B cell (primary cell): ENCODE measurements around the gene TMEM125. TPM values are rescaled to one million over a fixed set of nuclear protein-coding genes. Genes with fewer than 3 reads are reported as not detected.

ENCODE experiments used
- ATAC-seq: fragments of 200-7000 bp; cut with Tn5 transposase; one replicate; pipeline ENCODE4 v1.10.0; 2021; ENCODE audit warnings: low read depth, mild to moderate bottlenecking, moderate number of reproducible peaks, moderate library complexity
- CTCF ChIA-PET: fragments of 350-600 bp; sonication (Branson Sonifier 250); formaldehyde crosslinking; loops from one replicate; lab custom pipeline; 2021; ENCODE audit warnings: antibody characterized with exemption, inconsistent platforms; lab: Charles Lee
- POLR2A ChIA-PET: fragments of 350-600 bp; sonication (Branson Sonifier 250); formaldehyde crosslinking; loops from one replicate; lab custom pipeline; 2021; ENCODE audit warnings: antibody characterized with exemption; lab: Charles Lee
- DNase-seq: peaks from one replicate; pipeline ENCODE4 v3.0.0; 2013
- H2AFZ ChIP-seq: 2 replicates; pipeline ENCODE4 v1.6.1; 2012; ENCODE audit warnings: mild to moderate bottlenecking, low read depth, low read length; ENCODE audit not compliant: insufficient read depth, poor library complexity, severe bottlenecking
- H3K27ac ChIP-seq, 2 donors: 1 replicate in 1 of 2; 2 replicates in 1 of 2; pipeline ENCODE4 v1.5.1; 2012 to 2013; ENCODE audit warnings: low read length in 2 of 2, mild to moderate bottlenecking in 2 of 2, moderate library complexity in 1 of 2
- H3K27me3 ChIP-seq, 4 experiments: fragments of 200-600 bp in 1 of 4; sonication (generic) in 1 of 4; replicated peaks in 1 of 4; 1 replicate in 2 of 4; 2 replicates in 2 of 4; pipeline versions ENCODE4 v1.6.1 to v1.7.0; 2013 to 2016; ENCODE audit warnings: low read length in 3 of 4, mild to moderate bottlenecking in 2 of 4, mixed read lengths in 1 of 4, moderate library complexity in 1 of 4; ENCODE audit not compliant: insufficient read depth in 4 of 4, control insufficient read depth in 3 of 4; ENCODE audit errors: control extremely low read depth in 1 of 4
- H3K36me3 ChIP-seq, 2 experiments: replicated peaks in 1 of 2; 1 replicate in 1 of 2; 2 replicates in 1 of 2; pipeline versions ENCODE4 v1.6.1 to v1.7.1; 2013; ENCODE audit warnings: low read length in 1 of 2; ENCODE audit not compliant: insufficient read depth in 2 of 2, control insufficient read depth in 1 of 2; ENCODE audit errors: control extremely low read depth in 1 of 2, extremely low read depth in 1 of 2
- H3K4me1 ChIP-seq, 2 donors: fragments of 200-600 bp in 1 of 2; sonication (generic) in 1 of 2; 1 replicate in 1 of 2; 2 replicates in 1 of 2; pipeline versions ENCODE4 v1.5.1 to v1.6.1; 2013 to 2017; ENCODE audit warnings: low read length in 2 of 2; ENCODE audit not compliant: control insufficient read depth in 2 of 2, insufficient read depth in 2 of 2
- H3K4me2 ChIP-seq: replicated peaks from 2 replicates; pipeline ENCODE3; 2012; ENCODE audit warnings: mild to moderate bottlenecking, low read depth, low read length; ENCODE audit not compliant: poor library complexity, severe bottlenecking
- H3K4me3 ChIP-seq, 5 experiments: fragments of 200-600 bp in 1 of 5; sonication (generic) in 1 of 5; 1 replicate in 3 of 5; 2 replicates in 2 of 5; pipeline versions ENCODE4 v1.5.1 to v1.7.0; 2011 to 2016; ENCODE audit warnings: low read length in 4 of 5, mild to moderate bottlenecking in 4 of 5, low read depth in 2 of 5, control low read depth in 1 of 5, moderate library complexity in 1 of 5; ENCODE audit not compliant: insufficient read depth in 1 of 5; ENCODE audit errors: control extremely low read depth in 1 of 5, extremely low read depth in 1 of 5
- H3K79me2 ChIP-seq: fragments of 200-600 bp; sonication (generic); one replicate; pipeline ENCODE4 v1.6.0; 2016; ENCODE audit warnings: low read length; ENCODE audit not compliant: control insufficient read depth, insufficient read depth
- H3K9ac ChIP-seq: fragments of 200-600 bp; sonication (generic); 2 replicates; pipeline ENCODE4 v1.6.1; 2017; ENCODE audit warnings: mild to moderate bottlenecking, low read length, moderate library complexity
- H3K9me3 ChIP-seq, 3 donors: one replicate each; pipeline versions ENCODE4 v1.6.1 to v1.7.1; 2013; ENCODE audit warnings: low read length in 2 of 3; ENCODE audit not compliant: control insufficient read depth in 2 of 3, insufficient read depth in 1 of 3; ENCODE audit errors: control extremely low read depth in 1 of 3
- H4K20me1 ChIP-seq: 2 replicates; pipeline ENCODE4 v1.6.0; 2012; ENCODE audit warnings: mild to moderate bottlenecking, low read length; ENCODE audit not compliant: insufficient read depth, control insufficient read depth, poor library complexity, severe bottlenecking
- H3K27ac Mint-ChIP-seq: one replicate; pipeline ENCODE4 v1.8.0; 2021; ENCODE audit warnings: mixed read lengths
- H3K27me3 Mint-ChIP-seq: one replicate; pipeline ENCODE4 v1.8.0; 2021; ENCODE audit warnings: mixed read lengths
- H3K4me1 Mint-ChIP-seq: one replicate; pipeline ENCODE4 v1.8.0; 2021; ENCODE audit warnings: mixed read lengths
- H3K4me3 Mint-ChIP-seq: one replicate; pipeline ENCODE4 v1.8.0; 2021; ENCODE audit warnings: mixed read lengths
- H3K9me3 Mint-ChIP-seq: one replicate; pipeline ENCODE4 v1.8.0; 2022; ENCODE audit warnings: mixed read lengths; ENCODE audit not compliant: insufficient read depth
- EZH2 ChIP-seq: IDR thresholded peaks from 2 replicates; pipeline ENCODE4 v1.6.1; 2012; ENCODE audit warnings: borderline replicate concordance, low read depth, mild to moderate bottlenecking, moderate library complexity, low read length; ENCODE audit not compliant: insufficient read depth, poor library complexity, severe bottlenecking
- WGBS: methylation state at CpG from one replicate; pipeline ENCODE4 v1.1.5; 2013; ENCODE audit warnings: missing lambda C conversion rate; ENCODE audit not compliant: insufficient coverage; 5-methylcytosine and 5-hydroxymethylcytosine counted together
- intact Hi-C: fragments of 100-400 bp; cut with micrococcal nuclease; formaldehyde crosslinking; loops from one replicate; pipeline ENCODE4 v1.10.0; 2022
- polyA plus RNA-seq: library from polyadenylated mRNA; depleted of rRNA; stranded (reverse); fragments of >200 nt; gene quantifications from 2 replicates; pipeline ENCODE4 v1.2.3, GENCODE V29; 2012
- total RNA-seq, 2 donors: library from RNA; stranded (reverse); fragments of 120-200 nt in 1 of 2; gene quantifications; 1 replicate in 1 of 2; 2 replicates in 1 of 2; pipeline versions ENCODE4 v1.2.3 to v1.2.4, GENCODE V29; 2013 to 2022
- TF ChIP-seq, protein P1 (sequence below): fragments of 200-600 bp; IDR thresholded peaks from one replicate; pipeline ENCODE4 v1.8.0; 2022; ENCODE audit warnings: antibody characterized with exemption, mild to moderate bottlenecking

TMEM125 gene
- total and polyA plus RNA-seq, 2 donors (not counting 1 experiment from before 2014, with no cell fraction given) = not detected

GRCh38 chr1:43299101-43299500, 29.3 kb downstream of the TMEM125 start:
- Histone ChIP-seq H3K27ac (no peak overlapping the region), H3K4me2 (no peak overlapping the region), H3K4me1 (no peaks in the 10 kb centered on the region), H2AFZ (no peak overlapping the region), H3K79me2 (no peaks in the 10 kb centered on the region), H4K20me1 (no peaks in the 10 kb centered on the region), H3K9ac (no peak overlapping the region), H3K36me3 (no peaks in the 10 kb centered on the region), H3K4me3 (no peak overlapping the region), H3K27me3 (no peaks in the 10 kb centered on the region), H3K9me3 (no peaks in the 10 kb centered on the region)
- ChIA-PET CTCF (no interaction called here), POLR2A (no interaction called here)
- Mint-ChIP-seq H3K27me3 (peaks cover 10% of the 10 kb centered on the region), H3K4me1 (no peaks in the 10 kb centered on the region), H3K27ac (no peak overlapping the region), H3K4me3 (no peak overlapping the region), H3K9me3 (no peaks in the 10 kb centered on the region)
- TF ChIP-seq, protein P1, sequence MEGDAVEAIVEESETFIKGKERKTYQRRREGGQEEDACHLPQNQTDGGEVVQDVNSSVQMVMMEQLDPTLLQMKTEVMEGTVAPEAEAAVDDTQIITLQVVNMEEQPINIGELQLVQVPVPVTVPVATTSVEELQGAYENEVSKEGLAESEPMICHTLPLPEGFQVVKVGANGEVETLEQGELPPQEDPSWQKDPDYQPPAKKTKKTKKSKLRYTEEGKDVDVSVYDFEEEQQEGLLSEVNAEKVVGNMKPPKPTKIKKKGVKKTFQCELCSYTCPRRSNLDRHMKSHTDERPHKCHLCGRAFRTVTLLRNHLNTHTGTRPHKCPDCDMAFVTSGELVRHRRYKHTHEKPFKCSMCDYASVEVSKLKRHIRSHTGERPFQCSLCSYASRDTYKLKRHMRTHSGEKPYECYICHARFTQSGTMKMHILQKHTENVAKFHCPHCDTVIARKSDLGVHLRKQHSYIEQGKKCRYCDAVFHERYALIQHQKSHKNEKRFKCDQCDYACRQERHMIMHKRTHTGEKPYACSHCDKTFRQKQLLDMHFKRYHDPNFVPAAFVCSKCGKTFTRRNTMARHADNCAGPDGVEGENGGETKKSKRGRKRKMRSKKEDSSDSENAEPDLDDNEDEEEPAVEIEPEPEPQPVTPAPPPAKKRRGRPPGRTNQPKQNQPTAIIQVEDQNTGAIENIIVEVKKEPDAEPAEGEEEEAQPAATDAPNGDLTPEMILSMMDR = no peak
- no peak for TF ChIP-seq EZH2
- intact Hi-C loops = no loop called here
- DNase-seq = no peak
- ATAC-seq = no peak

DNA sequence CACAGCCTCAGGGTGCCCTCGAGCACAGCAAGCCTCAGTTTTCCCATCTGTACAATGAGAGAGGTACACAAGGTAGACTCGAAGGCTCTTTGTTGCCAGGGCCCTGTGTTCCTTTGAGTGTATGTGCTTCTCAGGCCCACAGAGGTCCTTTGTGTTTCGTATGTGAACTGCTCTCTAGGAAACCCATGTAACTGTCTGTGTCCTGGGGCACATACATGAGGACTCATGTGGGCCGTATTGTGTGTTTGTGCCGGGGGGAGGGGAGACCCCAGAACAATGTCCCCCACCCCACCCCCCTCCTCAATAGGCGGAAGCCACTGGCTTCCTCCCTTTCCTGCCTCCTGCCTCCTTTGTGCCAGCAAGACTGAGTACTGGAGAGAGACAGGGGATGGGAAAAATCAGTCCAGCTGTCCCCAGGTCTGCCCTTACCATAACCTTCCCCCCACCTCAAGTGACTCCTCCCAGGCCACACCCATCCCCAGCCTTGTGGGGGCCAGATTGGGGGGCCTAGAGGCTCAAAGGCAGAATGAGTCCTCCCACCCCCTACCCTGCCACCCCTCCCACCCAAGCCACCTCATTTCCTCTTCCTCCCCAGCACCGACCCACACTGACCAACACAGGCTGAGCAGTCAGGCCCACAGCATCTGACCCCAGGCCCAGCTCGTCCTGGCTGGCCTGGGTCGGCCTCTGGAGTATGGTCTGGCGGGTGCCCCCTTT, 30.8 kb downstream of the TMEM125 start, which contains the start of gene TIE1:
Gene TIE1, plus strand, starts transcription at position 605 of the 717 bp plus-strand sequence. Its CDS starts 90 bp downstream, at position 695.
- Mint-ChIP-seq H3K27ac (no peak within 1 kb of the TSS), H3K27me3 (peaks cover 14% of the 10 kb centered on the region), H3K4me3 (no peak within 1 kb of the TSS), H3K4me1 (no peaks in the 10 kb centered on the region), H3K9me3 (no peaks in the 10 kb centered on the region)
- no peaks in the 10 kb centered on the region for H4K20me1 ChIP-seq
- ATAC-seq (no peak), DNase-seq (no peak)
- no peak within 1 kb of the TSS for H3K4me3 ChIP-seq
- TF ChIP-seq, protein P1 = no peak
- no peak for TF ChIP-seq EZH2
- no peaks in the 10 kb centered on the region for H3K4me1 ChIP-seq
- H3K79me2 ChIP-seq = no peaks in the 10 kb centered on the region
- no peaks in the 10 kb centered on the region for H3K9me3 ChIP-seq
- peaks cover 0 to 3% (median 0%) of the 10 kb centered on the region in 4 experiments for H3K27me3 ChIP-seq
- H2AFZ ChIP-seq = no peak within 1 kb of the TSS
- 51% methylated on average over 7 of the region's 10 CpGs for WGBS
- ChIA-PET POLR2A (interaction anchor here (0.7 kb wide), 1 partner anchor 393 kb away, joined by 5 read pairs; no protein-coding TSS in a partner anchor), CTCF (no interaction called here)
- intact Hi-C loops = no loop called here
- no peaks in the 10 kb centered on the region for H3K36me3 ChIP-seq
- no peak within 1 kb of the TSS for H3K27ac ChIP-seq
- no peak within 1 kb of the TSS for H3K4me2 ChIP-seq
- H3K9ac ChIP-seq = no peak within 1 kb of the TSS
